Naive B cell (primary cell): ENCODE results near the gene FLNB. TPM values are rescaled to one million over a fixed set of nuclear protein-coding genes. Genes with fewer than 3 reads are reported as not detected.

ENCODE experiments used
- polyA plus RNA-seq, 6 donors: library from polyadenylated mRNA; unstranded; fragments of 300-500 nt; fragmentation: Illumina TruSeq; gene quantifications; one replicate each; pipeline ENCODE4 v1.2.3, GENCODE V29; 2021; ENCODE audit warnings: low read depth in 6 of 6

Gene FLNB
- polyA plus RNA-seq, 6 donors from 2014 or later: 3.2 to 14.6 (median 9.7) TPM

Other genes starting within 250 kb of the FLNB start
- 10 to 100 TPM in 3 of 6 donors, 1 to 10 TPM in 3; 8.0 to 41.5 (median 14.4) TPM for gene DNASE1L3, start 202.6 kb downstream of the FLNB start, polyA plus RNA-seq
- gene ABHD6, start 229.4 kb downstream of the FLNB start, polyA plus RNA-seq: 10 to 100 TPM in 3 of 6 donors, 1 to 10 TPM in 3; 2.8 to 12.7 (median 10.2) TPM